AG10803 (cell line): ENCODE measurements around the gene CEP192.

ENCODE experiments used
- DNase-seq: peaks from one replicate; pipeline ENCODE4 v3.0.0; 2010; ENCODE audit warnings: low read depth
- H3K4me3 ChIP-seq: 2 replicates; pipeline ENCODE4 v1.5.1; 2011; ENCODE audit warnings: mild to moderate bottlenecking, low read length, control low read depth
- CTCF ChIP-seq: conservative IDR thresholded peaks from 2 replicates; pipeline ENCODE4 v1.5.1; 2011; ENCODE audit warnings: mild to moderate bottlenecking, low read length, control low read depth, inconsistent platforms

Gene CEP192

DNA sequence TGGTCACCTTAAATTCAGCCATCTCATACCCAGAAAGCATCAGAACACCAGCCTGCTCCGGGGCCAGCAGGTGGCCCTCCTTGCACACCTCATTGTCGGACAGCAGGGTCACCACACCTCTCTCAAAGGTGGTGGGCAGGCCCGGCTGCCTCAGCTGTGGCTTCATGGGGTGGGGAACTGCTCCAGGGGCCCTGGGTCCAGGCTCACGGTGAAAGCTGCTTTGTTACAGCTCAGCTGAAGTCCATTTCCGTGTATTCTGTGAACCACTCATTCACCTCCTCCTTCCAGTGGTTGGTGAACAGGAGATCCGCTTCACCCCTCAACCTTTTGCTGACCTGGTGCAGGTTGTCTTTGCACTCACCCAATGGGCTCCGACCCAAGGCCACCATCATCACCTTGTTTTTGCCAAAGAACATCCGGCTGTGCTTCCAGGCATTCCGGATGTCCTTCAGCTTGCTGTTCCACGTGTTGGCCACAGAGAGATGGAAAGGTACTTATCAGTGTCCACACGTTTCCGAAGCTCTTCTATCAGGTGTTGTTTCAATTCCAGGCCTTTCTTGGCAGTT is 148.8 kb downstream of the CEP192 start:
- no peak for DNase-seq
- no peak for TF ChIP-seq CTCF
- no peak overlapping the region for H3K4me3 ChIP-seq

GRCh38 chr18:13141209-13141608 is 150.0 kb downstream of the CEP192 start:
- no peak for TF ChIP-seq CTCF
- DNase-seq: no peak
- H3K4me3 ChIP-seq: no peak overlapping the region

- TF ChIP-seq CTCF: no peak
- DNase-seq: no peak
- no peak overlapping the region for H3K4me3 ChIP-seq
These were observed 154.6 kb downstream of the CEP192 start for GRCh38 chr18:13145636-13146190.

DNA sequence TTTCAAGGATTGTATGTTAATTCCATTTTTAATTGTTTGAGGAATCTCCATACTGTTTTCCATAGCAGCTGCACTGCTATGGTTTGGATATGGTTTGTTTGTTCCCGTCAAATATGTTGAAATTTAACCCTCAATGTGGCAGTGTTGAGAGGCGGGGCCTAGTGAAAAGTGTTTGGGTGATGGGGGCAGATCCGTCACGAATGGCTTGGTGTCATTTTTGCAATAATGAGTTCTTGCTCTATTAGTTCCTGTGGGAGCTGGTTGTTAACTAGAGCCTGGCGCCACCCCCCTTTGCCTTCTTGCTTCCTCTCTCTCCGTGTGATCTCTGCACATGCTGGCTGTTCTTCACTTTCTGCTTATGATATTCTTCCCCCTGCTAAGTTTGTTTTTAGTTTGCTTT is 156.0 kb downstream of the CEP192 start:
- H3K4me3 ChIP-seq: no peak overlapping the region
- TF ChIP-seq CTCF: no peak
- no peak for DNase-seq

GRCh38 chr18:13151656-13152055 is 160.5 kb downstream of the CEP192 start:
- H3K4me3 ChIP-seq: no peak overlapping the region
- DNase-seq: no peak
- TF ChIP-seq CTCF: no peak

DNA sequence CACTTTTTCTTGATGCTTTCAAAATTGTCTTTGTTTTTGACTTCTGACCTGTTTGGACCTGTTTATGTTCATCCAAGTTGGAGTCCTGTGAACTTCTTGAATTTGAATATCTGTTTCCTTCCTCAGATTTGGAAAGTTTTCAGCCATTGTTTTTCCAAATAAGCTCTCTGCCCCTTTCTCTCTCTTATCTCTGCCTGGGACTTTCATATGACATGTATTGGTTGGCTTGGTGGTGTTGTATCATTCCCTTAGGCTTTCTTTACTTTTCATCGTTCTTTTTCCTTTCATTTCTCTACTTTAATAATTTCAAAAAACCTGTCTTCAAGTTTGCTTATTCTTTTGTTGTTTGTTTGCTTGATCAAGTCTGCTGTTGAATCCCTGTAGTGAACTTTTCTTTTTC is 167.3 kb downstream of the CEP192 start:
- no peak for TF ChIP-seq CTCF

GRCh38 chr18:13159579-13159978 is 168.4 kb downstream of the CEP192 start:
- peak; percentile 69 for DNase-seq
- TF ChIP-seq CTCF: peak; percentile 90

More for the DNA sequence above, 167.3 kb downstream of the CEP192 start:
- DNase-seq: no peak
- no peak overlapping the region for H3K4me3 ChIP-seq

More at GRCh38 chr18:13159579-13159978, 168.4 kb downstream of the CEP192 start:
- no peak overlapping the region for H3K4me3 ChIP-seq
